HepG2 (cell line): ENCODE results near the gene NRG3. TPM values are rescaled to one million over a fixed set of nuclear protein-coding genes. Genes with fewer than 3 reads are reported as not detected.

Experiments
- ATAC-seq: fragments of 200-7000 bp; cut with Tn5 transposase; 3 replicates; pipeline ENCODE4 v1.9.1; 2020; ENCODE audit warnings: mild to moderate bottlenecking, moderate library complexity
- BruUV-seq: library from RNA; stranded (reverse); fragments of 400-500 nt; replicated peaks from 2 replicates; lab custom pipeline; 2021; lab: Mats Ljungman, UMichigan
- CTCF ChIA-PET: fragments of 300-600 bp; formaldehyde crosslinking; extraction: SDS; loops from one replicate; lab custom pipeline; 2021; ENCODE audit warnings: low total read pairs, inconsistent platforms, low intra/inter-chr PET ratio; lab: Yijun Ruan, JAX
- POLR2A ChIA-PET: fragments of 350-600 bp; sonication (Branson Sonifier 250); formaldehyde crosslinking; loops from one replicate; lab custom pipeline; 2020; ENCODE audit warnings: antibody characterized with exemption, inconsistent platforms; lab: Yijun Ruan, JAX
- DNase-seq: peaks from one replicate; pipeline ENCODE4 v3.0.0-alpha.2; 2015; ENCODE audit warnings: low spot score
- FAIRE-seq: peaks from 3 replicates; lab custom pipeline; 2011; peaks lifted over from hg19 to GRCh38; lab: Jason Lieb, UNC
- H2AFZ ChIP-seq: one replicate; pipeline ENCODE4 v1.6.1; 2011; ENCODE audit warnings: low read length, inconsistent platforms
- H3K27ac ChIP-seq: fragments of 300-600 bp; 3 replicates; pipeline ENCODE4 v1.8.0; 2011; ENCODE audit warnings: mixed run types, mild to moderate bottlenecking, mixed read lengths, low read length, inconsistent platforms; ENCODE audit not compliant: insufficient read depth; ENCODE audit errors: extremely low read length
- H3K27me3 ChIP-seq, 2 experiments: fragments of 200-600 bp in 1 of 2; 2 replicates in 1 of 2; 3 replicates in 1 of 2; pipeline versions ENCODE4 v1.6.0 to v1.8.0; 2011; ENCODE audit warnings: low read length in 2 of 2, mild to moderate bottlenecking in 2 of 2, moderate library complexity in 2 of 2, inconsistent platforms in 1 of 2; ENCODE audit not compliant: insufficient read depth in 2 of 2, control insufficient read depth in 1 of 2
- H3K36me3 ChIP-seq, 2 experiments: fragments of 200-600 bp in 1 of 2; replicated peaks in 1 of 2; 2 replicates in 1 of 2; 3 replicates in 1 of 2; pipeline versions ENCODE4 v1.5.1 to v1.8.0; 2011; ENCODE audit warnings: low read length in 2 of 2, inconsistent platforms in 1 of 2; ENCODE audit not compliant: insufficient read depth in 2 of 2, control insufficient read depth in 1 of 2
- H3K4me1 ChIP-seq: 2 replicates; pipeline ENCODE4 v1.5.1; 2012; ENCODE audit warnings: low read length, inconsistent platforms; ENCODE audit not compliant: insufficient read depth
- H3K4me2 ChIP-seq: 2 replicates; pipeline ENCODE4 v1.6.0; 2011; ENCODE audit warnings: low read depth, low read length, inconsistent platforms
- H3K4me3 ChIP-seq, 3 experiments: fragments of 200-600 bp in 1 of 3; sonication (generic), shearing (Covaris generic) in 1 of 3; replicated peaks in 1 of 3; 2 replicates each; pipeline ENCODE4 v1.5.1; 2011 to 2016; ENCODE audit warnings: low read length in 3 of 3, inconsistent platforms in 2 of 3, low read depth in 2 of 3, mild to moderate bottlenecking in 2 of 3, control low read depth in 1 of 3, mixed read lengths in 1 of 3; ENCODE audit not compliant: insufficient read depth in 1 of 3
- H3K79me2 ChIP-seq: one replicate; pipeline ENCODE4 v1.6.1; 2011; ENCODE audit warnings: low read length, inconsistent platforms; ENCODE audit not compliant: insufficient read depth
- H3K9ac ChIP-seq: 2 replicates; pipeline ENCODE4 v1.6.0; 2011; ENCODE audit warnings: mild to moderate bottlenecking, low read depth, low read length, inconsistent platforms; ENCODE audit not compliant: insufficient read depth
- H3K9me3 ChIP-seq: 2 replicates; pipeline ENCODE4 v1.5.1; 2012; ENCODE audit warnings: mild to moderate bottlenecking, low read length
- H4K20me1 ChIP-seq: 2 replicates; pipeline ENCODE4 v1.6.0; 2011; ENCODE audit warnings: inconsistent platforms, mild to moderate bottlenecking, low read length, moderate library complexity; ENCODE audit not compliant: insufficient read depth
- MAFF ChIP-seq: IDR thresholded peaks from 2 replicates; pipeline ENCODE4 v1.6.1; 2011; ENCODE audit warnings: low read depth, low read length, improper control_type of control experiment
- ONECUT2 ChIP-seq: sonication (generic); formaldehyde crosslinking; IDR thresholded peaks from 2 replicates; pipeline ENCODE4 v1.4.0; 2020; ENCODE audit warnings: missing genetic modification reagents
- RAD51 ChIP-seq: fragments of 450-650 bp; IDR thresholded peaks from 2 replicates; pipeline ENCODE4 v1.6.1; 2016; ENCODE audit warnings: borderline replicate concordance
- SCMH1 ChIP-seq: sonication (generic); formaldehyde crosslinking; IDR thresholded peaks from 2 replicates; pipeline ENCODE4 v1.9.0; 2021; ENCODE audit warnings: missing genetic modification reagents, mild to moderate bottlenecking, borderline replicate concordance
- TBP ChIP-seq: sonication (generic); formaldehyde crosslinking; IDR thresholded peaks from 2 replicates; pipeline ENCODE4 v1.5.0; 2020; ENCODE audit warnings: missing genetic modification reagents
- ZNF24 ChIP-seq: fragments of 450-650 bp; IDR thresholded peaks from 2 replicates; pipeline ENCODE4 v1.6.1; 2017; ENCODE audit warnings: antibody characterized with exemption, mild to moderate bottlenecking
- ZNF431 ChIP-seq: sonication (generic); formaldehyde crosslinking; IDR thresholded peaks from 2 replicates; pipeline ENCODE4 v1.9.0; 2022; ENCODE audit warnings: missing genetic modification reagents, low read depth, mild to moderate bottlenecking, borderline replicate concordance
- ZNF781 ChIP-seq: sonication (generic); formaldehyde crosslinking; IDR thresholded peaks from 2 replicates; pipeline ENCODE4 v1.5.1; 2020; ENCODE audit warnings: borderline replicate concordance, mild to moderate bottlenecking, missing genetic modification reagents; ENCODE audit errors: not compliant biosample characterization
- ZNF784 ChIP-seq: sonication (generic); formaldehyde crosslinking; IDR thresholded peaks from 2 replicates; pipeline ENCODE4 v1.5.1; 2020; ENCODE audit warnings: missing genetic modification reagents, mild to moderate bottlenecking, borderline replicate concordance
- ZNF790 ChIP-seq: sonication (generic); formaldehyde crosslinking; IDR thresholded peaks from 2 replicates; pipeline ENCODE4 v1.8.0; 2022; ENCODE audit warnings: missing genetic modification reagents, mild to moderate bottlenecking, borderline replicate concordance
- WGBS: methylation state at CpG from one replicate; pipeline ENCODE4 v1.1.6; 2017; ENCODE audit warnings: low lambda C conversion rate; 5-methylcytosine and 5-hydroxymethylcytosine counted together
- in situ Hi-C: cut with HindIII; loops from 2 replicates; pipeline ENCODE4 v1.10.0; 2017; ENCODE audit warnings: low pct_unique_long_range_greater_than_20kb; ENCODE audit not compliant: extremely low pct_ligation_motif_present
- intact Hi-C: fragments of 100-400 bp; cut with micrococcal nuclease; formaldehyde crosslinking; loops from one replicate; pipeline ENCODE4 v1.10.0; 2022; ENCODE audit not compliant: unreplicated experiment
- polyA plus RNA-seq, 8 experiments: library from polyadenylated mRNA; depleted of rRNA in 3 of 8; stranded (reverse) in 7 of 8; unstranded in 1 of 8; fragments of >200 nt; fragmentation: Illumina TruSeq in 4 of 8; extraction: Trizol in 4 of 8; gene quantifications; 2 replicates each; pipeline versions ENCODE4 v1.2.1 to v1.2.3, GENCODE V29; 2011 to 2016; ENCODE audit warnings: low read depth in 4 of 8, missing spikeins in 1 of 8, mixed read lengths in 1 of 8; ENCODE audit not compliant: insufficient read depth in 1 of 8
- total RNA-seq, 5 experiments: library from RNA; depleted of rRNA; stranded (reverse); fragments of >200 nt; fragmentation: Illumina TruSeq; extraction: Trizol; gene quantifications; 2 replicates each; pipeline ENCODE4 v1.2.3, GENCODE V29; 2016; ENCODE audit warnings: low read depth in 1 of 5
- TF ChIP-seq, protein P1 (sequence below): sonication (generic); formaldehyde crosslinking; IDR thresholded peaks from 2 replicates; pipeline ENCODE4 v1.8.0; 2022; ENCODE audit warnings: mild to moderate bottlenecking, missing genetic modification reagents; ENCODE audit not compliant: insufficient replicate concordance

Gene NRG3
- total and polyA plus RNA-seq, 2 of the 13 experiments (the other 11 are each of a cell fraction or from before 2014, with no cell fraction given): not detected

DNA sequence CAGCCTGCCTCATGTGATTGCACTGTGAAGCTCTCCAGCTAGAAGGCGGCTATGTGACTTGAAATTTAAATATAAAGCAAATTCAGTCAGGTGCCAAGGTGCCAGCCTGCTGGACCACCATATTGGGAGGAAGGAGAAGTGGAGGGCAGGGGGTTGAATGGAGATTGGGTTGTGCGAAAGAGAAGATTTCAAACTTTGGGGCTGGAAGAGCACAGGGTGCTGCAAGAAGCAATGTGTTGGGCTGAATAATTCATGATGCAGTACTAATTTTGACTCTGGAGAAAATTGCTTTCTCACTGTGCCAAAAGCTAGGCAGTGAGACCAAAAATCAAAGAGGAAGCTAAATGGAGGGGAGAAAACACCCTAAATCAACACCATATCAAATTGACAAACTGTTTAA, 335.3 kb downstream of the NRG3 start:
- in situ Hi-C loops (no loop called here), intact Hi-C loops (no loop called here)
- Histone ChIP-seq H3K4me2 (no peak overlapping the region), H3K79me2 (no peaks in the 10 kb centered on the region), H3K27me3 (no peaks in the 10 kb centered on the region), H3K9me3 (peaks cover 88% of the 10 kb centered on the region), H3K4me1 (no peaks in the 10 kb centered on the region), H3K36me3 (no peaks in the 10 kb centered on the region), H3K27ac (no peak overlapping the region), H3K4me3 (no peak overlapping the region), H3K9ac (no peak overlapping the region), H4K20me1 (no peaks in the 10 kb centered on the region), H2AFZ (no peak overlapping the region)
- ChIA-PET CTCF (no interaction called here), POLR2A (no interaction called here)
- no TSS peak for BruUV-seq
- FAIRE-seq (no peak), DNase-seq (no peak), ATAC-seq (no peak)
- WGBS: 50% methylated on average over 2 of the region's 2 CpGs
- TF ChIP-seq ONECUT2 (CRISPR knock-in tag): no peak
- no peak for TF ChIP-seq SCMH1 (CRISPR knock-in tag)
- TF ChIP-seq ZNF431: no peak
- no peak for TF ChIP-seq ZNF24
- TF ChIP-seq ZNF781: no peak
- TF ChIP-seq MAFF: no peak
- TF ChIP-seq ZNF784 (CRISPR knock-in tag): no peak
- TF ChIP-seq TBP (CRISPR knock-in tag): no peak
- no peak for TF ChIP-seq ZNF790 (CRISPR knock-in tag)
- TF ChIP-seq, protein P1, sequence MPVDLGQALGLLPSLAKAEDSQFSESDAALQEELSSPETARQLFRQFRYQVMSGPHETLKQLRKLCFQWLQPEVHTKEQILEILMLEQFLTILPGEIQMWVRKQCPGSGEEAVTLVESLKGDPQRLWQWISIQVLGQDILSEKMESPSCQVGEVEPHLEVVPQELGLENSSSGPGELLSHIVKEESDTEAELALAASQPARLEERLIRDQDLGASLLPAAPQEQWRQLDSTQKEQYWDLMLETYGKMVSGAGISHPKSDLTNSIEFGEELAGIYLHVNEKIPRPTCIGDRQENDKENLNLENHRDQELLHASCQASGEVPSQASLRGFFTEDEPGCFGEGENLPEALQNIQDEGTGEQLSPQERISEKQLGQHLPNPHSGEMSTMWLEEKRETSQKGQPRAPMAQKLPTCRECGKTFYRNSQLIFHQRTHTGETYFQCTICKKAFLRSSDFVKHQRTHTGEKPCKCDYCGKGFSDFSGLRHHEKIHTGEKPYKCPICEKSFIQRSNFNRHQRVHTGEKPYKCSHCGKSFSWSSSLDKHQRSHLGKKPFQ (CRISPR knock-in tag): no peak
- no peak for TF ChIP-seq RAD51
